ENCODE data around the gene AOC2.
"Not testable (repeated sequence)": the region's sequence is repeated elsewhere in the genome, so short reads cannot be mapped to it uniquely, and the experiment has no call there.

The AOC2 gene

DNA sequence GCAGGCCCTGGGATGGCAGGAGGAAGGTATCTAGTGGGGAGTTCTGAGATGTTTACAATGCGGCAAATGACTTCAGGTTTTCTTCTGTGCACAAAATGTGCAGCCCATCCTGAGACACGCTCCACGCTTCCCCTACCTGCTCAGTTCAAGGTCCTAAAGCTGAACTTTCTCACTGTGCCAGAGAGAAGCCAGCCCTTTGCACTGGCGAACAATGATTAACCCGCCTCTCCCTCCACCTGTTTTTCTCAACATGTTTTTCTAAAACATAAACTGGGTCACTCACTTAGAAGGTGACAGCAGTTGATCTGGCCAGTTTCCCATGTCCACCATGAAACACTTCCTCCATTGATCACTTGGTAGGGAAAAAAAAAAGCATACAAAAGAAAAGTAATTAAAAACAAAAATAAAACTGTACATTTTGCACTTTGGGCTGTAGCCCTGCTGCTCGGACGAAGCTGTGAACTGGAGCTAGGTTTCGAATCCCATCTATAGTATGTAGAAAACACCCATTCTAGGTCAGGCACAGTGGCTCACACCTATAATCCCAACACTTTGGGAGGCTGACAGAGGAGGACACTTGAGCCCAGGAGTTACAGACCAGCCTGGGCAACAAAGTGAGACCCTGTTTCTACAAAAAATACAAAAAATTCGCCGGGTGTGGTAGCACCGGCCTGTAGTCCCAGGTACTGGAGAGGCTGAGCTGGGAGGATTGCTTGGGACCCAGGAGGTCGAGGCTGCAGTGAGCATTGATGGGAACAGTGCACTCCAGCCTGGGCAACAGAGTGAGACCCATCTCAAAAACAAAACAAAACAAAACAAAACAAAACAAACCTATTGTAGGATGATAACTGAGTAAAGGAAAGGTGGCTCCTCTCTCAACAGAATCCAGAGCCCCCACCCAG lies 50.2 kb downstream of the AOC2 start:
- FAIRE-seq (no peak), DNase-seq (ENCODE audit: insufficient read length, low spot score) (no peak)
- no peak for TF ChIP-seq CTCF (IDR thresholded peaks at IDR 0.05; ENCODE audit: insufficient read depth, missing control alignments)

DNA sequence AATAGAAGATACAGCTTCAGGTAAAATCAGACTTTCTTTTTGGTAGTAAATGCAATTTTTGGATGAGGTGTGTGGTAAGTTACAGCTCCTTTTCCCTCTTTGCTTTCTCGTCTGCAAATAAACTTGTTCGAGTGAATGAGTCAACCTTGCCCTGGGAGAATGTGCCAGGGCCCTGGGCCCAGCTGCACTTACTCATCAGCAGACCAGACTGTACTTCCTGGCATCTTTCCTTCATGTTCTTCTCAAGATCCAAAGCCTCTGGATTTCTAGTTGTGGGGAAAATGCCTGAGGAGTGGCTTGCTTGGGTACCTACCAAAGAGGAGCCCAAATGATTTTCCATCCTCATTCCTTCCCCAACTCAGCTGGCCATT lies 50.8 kb downstream of the AOC2 start:
- FAIRE-seq (no peak), DNase-seq (ENCODE audit: insufficient read length, low spot score) (no peak)
- TF ChIP-seq CTCF (IDR thresholded peaks at IDR 0.05; ENCODE audit: insufficient read depth, missing control alignments): no peak

- no peak for TF ChIP-seq CTCF (IDR thresholded peaks at IDR 0.05; ENCODE audit: insufficient read depth, missing control alignments)
- FAIRE-seq (no peak), DNase-seq (ENCODE audit: insufficient read length, low spot score) (no peak)
Observed at GRCh38 chr17:42898147-42898811, 53.9 kb downstream of the AOC2 start.

DNA sequence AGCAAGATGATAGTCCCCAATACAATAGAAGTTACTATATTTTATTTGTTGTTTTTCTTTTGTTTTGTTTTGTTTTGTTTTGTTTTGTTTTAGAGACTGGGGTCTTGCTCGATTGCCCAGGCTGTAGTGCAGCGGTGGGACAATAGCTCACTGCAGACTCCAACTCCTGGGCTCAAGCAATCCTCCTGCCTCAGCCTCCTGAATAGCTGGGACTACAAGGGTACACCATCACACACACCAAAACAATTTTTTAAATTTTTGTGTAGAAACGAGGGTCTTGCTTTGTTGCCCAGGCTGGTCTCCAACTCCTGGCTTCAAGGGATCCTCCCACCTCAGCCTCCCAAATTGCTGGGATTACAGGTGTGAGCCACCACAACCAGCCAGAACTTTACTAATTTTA lies 55.6 kb downstream of the AOC2 start:
- not testable (repeated sequence) for DNase-seq (ENCODE audit: insufficient read length, low spot score); FAIRE-seq
